ENCODE data around the gene KAZN.

The KAZN gene

GRCh38 chr1:14662116-14662515 lies 63.6 kb downstream of the KAZN start:
- DNase-seq (no peak), ATAC-seq (replicated peaks) (no peak)
- H3K4me1 Mint-ChIP-seq (ENCODE audit: low read depth in 2 of 2): peaks cover 0 to 3% of the 10 kb centered on the region in 2 donors
- H3K36me3 Mint-ChIP-seq (ENCODE audit: insufficient read depth): no peaks in the 10 kb centered on the region
- no peak overlapping the region for H3K27ac Mint-ChIP-seq
- peaks cover 19 to 28% of the 10 kb centered on the region in 2 donors for H3K27me3 Mint-ChIP-seq
- H3K9me3 Mint-ChIP-seq: no peaks in the 10 kb centered on the region
- H3K4me3 Mint-ChIP-seq: no peak overlapping the region

- H3K9me3 Mint-ChIP-seq: no peaks in the 10 kb centered on the region
- ATAC-seq (replicated peaks): no peak
- DNase-seq: no peak
- H3K4me1 Mint-ChIP-seq (ENCODE audit: low read depth in 2 of 2): peaks cover 0 to 3% of the 10 kb centered on the region in 2 donors
- H3K27ac Mint-ChIP-seq: no peak overlapping the region
- peaks cover 19 to 22% of the 10 kb centered on the region in 2 donors for H3K27me3 Mint-ChIP-seq
- H3K36me3 Mint-ChIP-seq (ENCODE audit: insufficient read depth): no peaks in the 10 kb centered on the region
- no peak overlapping the region for H3K4me3 Mint-ChIP-seq
Measured at GRCh38 chr1:14663773-14664172, 65.3 kb downstream of the KAZN start.

GRCh38 chr1:14666373-14666772 lies 67.9 kb downstream of the KAZN start:
- no peak for ATAC-seq (replicated peaks)
- no peaks in the 10 kb centered on the region for H3K4me1 Mint-ChIP-seq (ENCODE audit: low read depth in 2 of 2)
- H3K4me3 Mint-ChIP-seq: no peak overlapping the region
- H3K9me3 Mint-ChIP-seq: no peaks in the 10 kb centered on the region
- H3K27ac Mint-ChIP-seq: no peak overlapping the region
- H3K36me3 Mint-ChIP-seq (ENCODE audit: insufficient read depth): no peaks in the 10 kb centered on the region
- peaks cover 7 to 13% of the 10 kb centered on the region in 2 donors for H3K27me3 Mint-ChIP-seq
- no peak for DNase-seq

- Mint-ChIP-seq H3K27me3 (peaks cover 7 to 13% of the 10 kb centered on the region in 2 donors), H3K4me1 (ENCODE audit: low read depth in 2 of 2) (no peaks in the 10 kb centered on the region), H3K36me3 (ENCODE audit: insufficient read depth) (no peaks in the 10 kb centered on the region), H3K9me3 (no peaks in the 10 kb centered on the region), H3K27ac (no peak overlapping the region), H3K4me3 (no peak overlapping the region)
- ATAC-seq (replicated peaks) (no peak), DNase-seq (no peak)
Measured at GRCh38 chr1:14666962-14667650, 68.6 kb downstream of the KAZN start.

- no peak overlapping the region for H3K4me3 Mint-ChIP-seq
- ATAC-seq (replicated peaks): no peak
- H3K36me3 Mint-ChIP-seq (ENCODE audit: insufficient read depth): no peaks in the 10 kb centered on the region
- no peaks in the 10 kb centered on the region for H3K4me1 Mint-ChIP-seq (ENCODE audit: low read depth in 2 of 2)
- H3K27me3 Mint-ChIP-seq: peaks cover 7 to 8% of the 10 kb centered on the region in 2 donors
- no peak overlapping the region for H3K27ac Mint-ChIP-seq
- H3K9me3 Mint-ChIP-seq: no peaks in the 10 kb centered on the region
- no peak for DNase-seq
Measured at GRCh38 chr1:14667651-14667984, 69.1 kb downstream of the KAZN start.

- H3K36me3 Mint-ChIP-seq (ENCODE audit: insufficient read depth): no peaks in the 10 kb centered on the region
- DNase-seq (no peak), ATAC-seq (replicated peaks) (no peak)
- H3K27me3 Mint-ChIP-seq: peaks cover 0 to 7% of the 10 kb centered on the region in 2 donors
- H3K4me1 Mint-ChIP-seq (ENCODE audit: low read depth in 2 of 2): no peaks in the 10 kb centered on the region
- H3K27ac Mint-ChIP-seq: no peak overlapping the region
- no peaks in the 10 kb centered on the region for H3K9me3 Mint-ChIP-seq
- H3K4me3 Mint-ChIP-seq: no peak overlapping the region
Measured at GRCh38 chr1:14668538-14668937, 70.1 kb downstream of the KAZN start.

- Mint-ChIP-seq H3K4me3 (no peak overlapping the region), H3K27ac (no peak overlapping the region), H3K9me3 (no peaks in the 10 kb centered on the region), H3K4me1 (ENCODE audit: low read depth in 2 of 2) (no peaks in the 10 kb centered on the region), H3K36me3 (ENCODE audit: insufficient read depth) (no peaks in the 10 kb centered on the region), H3K27me3 (peaks cover 7 to 31% of the 10 kb centered on the region in 2 donors)
- ATAC-seq (replicated peaks): no peak
- DNase-seq: no peak
Measured at GRCh38 chr1:14672005-14672404, 73.5 kb downstream of the KAZN start.

- Mint-ChIP-seq H3K27ac (no peak overlapping the region), H3K27me3 (peaks cover 9 to 31% of the 10 kb centered on the region in 2 donors), H3K9me3 (no peaks in the 10 kb centered on the region), H3K36me3 (ENCODE audit: insufficient read depth) (no peaks in the 10 kb centered on the region), H3K4me3 (no peak overlapping the region), H3K4me1 (ENCODE audit: low read depth in 2 of 2) (no peaks in the 10 kb centered on the region)
- ATAC-seq (replicated peaks) (no peak), DNase-seq (no peak)
Measured at GRCh38 chr1:14674030-14674429, 75.5 kb downstream of the KAZN start.

GRCh38 chr1:14676400-14676799 lies 77.9 kb downstream of the KAZN start:
- H3K27ac Mint-ChIP-seq: no peak overlapping the region
- no peak overlapping the region for H3K4me3 Mint-ChIP-seq
- H3K4me1 Mint-ChIP-seq (ENCODE audit: low read depth in 2 of 2): no peaks in the 10 kb centered on the region
- DNase-seq (no peak), ATAC-seq (replicated peaks) (no peak)
- H3K36me3 Mint-ChIP-seq (ENCODE audit: insufficient read depth): peaks cover 3% of the 10 kb centered on the region
- peaks cover 18 to 40% of the 10 kb centered on the region in 2 donors for H3K27me3 Mint-ChIP-seq
- H3K9me3 Mint-ChIP-seq: peaks cover 0 to 3% of the 10 kb centered on the region in 2 donors

- no peak for DNase-seq
- H3K36me3 Mint-ChIP-seq (ENCODE audit: insufficient read depth): peaks cover 3% of the 10 kb centered on the region
- peaks cover 18 to 40% of the 10 kb centered on the region in 2 donors for H3K27me3 Mint-ChIP-seq
- peaks cover 0 to 3% of the 10 kb centered on the region in 2 donors for H3K9me3 Mint-ChIP-seq
- no peaks in the 10 kb centered on the region for H3K4me1 Mint-ChIP-seq (ENCODE audit: low read depth in 2 of 2)
- H3K4me3 Mint-ChIP-seq: no peak overlapping the region
- ATAC-seq (replicated peaks): no peak
- no peak overlapping the region for H3K27ac Mint-ChIP-seq
Measured at GRCh38 chr1:14677292-14677971, 78.9 kb downstream of the KAZN start.

- Mint-ChIP-seq H3K36me3 (ENCODE audit: insufficient read depth) (peaks cover 3% of the 10 kb centered on the region), H3K4me1 (ENCODE audit: low read depth in 2 of 2) (no peaks in the 10 kb centered on the region), H3K27ac (peak overlapping the region in 1 of 2 donors; percentile 55), H3K4me3 (peak overlapping the region in 1 of 2 donors; percentile 13), H3K9me3 (peaks cover 0 to 3% of the 10 kb centered on the region in 2 donors), H3K27me3 (peaks cover 18 to 44% of the 10 kb centered on the region in 2 donors)
- ATAC-seq (replicated peaks) (no peak), DNase-seq (no peak)
Measured at GRCh38 chr1:14678011-14678638, 79.6 kb downstream of the KAZN start.

- Mint-ChIP-seq H3K27ac (no peak overlapping the region), H3K27me3 (peaks cover 18 to 34% of the 10 kb centered on the region in 2 donors), H3K9me3 (peaks cover 0 to 3% of the 10 kb centered on the region in 2 donors), H3K4me1 (ENCODE audit: low read depth in 2 of 2) (no peaks in the 10 kb centered on the region), H3K36me3 (ENCODE audit: insufficient read depth) (peaks cover 3% of the 10 kb centered on the region), H3K4me3 (peak overlapping the region in 1 of 2 donors; percentile 13)
- no peak for DNase-seq
- no peak for ATAC-seq (replicated peaks)
Measured at GRCh38 chr1:14679027-14679688, 80.7 kb downstream of the KAZN start.

- no peak for DNase-seq
Measured at GRCh38 chr1:14681182-14681581, 82.7 kb downstream of the KAZN start.

More at GRCh38 chr1:14681182-14681581, 82.7 kb downstream of the KAZN start:
- H3K27me3 Mint-ChIP-seq: peaks cover 22 to 32% of the 10 kb centered on the region in 2 donors
- H3K27ac Mint-ChIP-seq: no peak overlapping the region
- H3K9me3 Mint-ChIP-seq: peaks cover 0 to 3% of the 10 kb centered on the region in 2 donors
- no peak overlapping the region for H3K4me3 Mint-ChIP-seq
- no peak for ATAC-seq (replicated peaks)
- H3K4me1 Mint-ChIP-seq (ENCODE audit: low read depth in 2 of 2): no peaks in the 10 kb centered on the region
- peaks cover 3% of the 10 kb centered on the region for H3K36me3 Mint-ChIP-seq (ENCODE audit: insufficient read depth)

All from effector memory CD8-positive, alpha-beta T cell (primary cell).